HCT116 (cell line): ENCODE data around the gene SLC17A5. TPM values are rescaled to one million over a fixed set of nuclear protein-coding genes. Genes with fewer than 3 reads are reported as not detected.

Source experiments
- ATAC-seq: fragments of 200-7000 bp; cut with Tn5 transposase; 2 replicates; pipeline ENCODE4 v1.9.1; 2020; ENCODE audit warnings: mild to moderate bottlenecking, moderate library complexity
- BruUV-seq: library from RNA; stranded (reverse); fragments of 400-500 nt; replicated peaks from 2 replicates; lab custom pipeline; 2021; lab: Mats Ljungman, UMichigan
- CTCF ChIA-PET: fragments of 300-600 bp; sonication (Branson Sonifier 250); formaldehyde crosslinking; loops from one replicate; lab custom pipeline; 2021; ENCODE audit warnings: antibody characterized with exemption; lab: Charles Lee
- POLR2A ChIA-PET: fragments of 300-600, 350-600 bp; sonication (Branson Sonifier 250); formaldehyde crosslinking; loops from one replicate; lab custom pipeline; 2021; ENCODE audit warnings: antibody characterized with exemption; lab: Charles Lee
- RAD21 ChIA-PET, 2 experiments: fragments of 300-600 bp; sonication (Branson Sonifier 250); formaldehyde crosslinking; loops; one replicate each; lab custom pipeline; 2023; ENCODE audit warnings: low total read pairs in 2 of 2; ENCODE audit not compliant: uncharacterized antibody in 2 of 2, unreplicated experiment in 2 of 2, low non-redundant PET in 1 of 2; lab: Charles Lee
- DNase-seq: peaks from one replicate; pipeline ENCODE4 v3.0.0-alpha.2; 2010; ENCODE audit warnings: low read depth, low spot score
- H2AFZ ChIP-seq: fragments of 200-600 bp; shearing (Covaris generic), sonication (generic); 2 replicates; pipeline ENCODE4 v1.6.1; 2017; ENCODE audit warnings: low read depth, mixed run types, mixed read lengths, antibody characterized with exemption, low read length; ENCODE audit not compliant: poor library complexity, severe bottlenecking
- H3K27ac ChIP-seq: 2 replicates; pipeline ENCODE4 v1.5.1; 2012; ENCODE audit warnings: low read depth, low read length
- H3K27me3 ChIP-seq: fragments of 200-600 bp; sonication (generic); 2 replicates; pipeline ENCODE4 v1.6.1; 2016; ENCODE audit warnings: mixed run types, low read length, mixed read lengths; ENCODE audit not compliant: insufficient read depth
- H3K36me3 ChIP-seq, 2 experiments: fragments of 200-500 bp in 1 of 2; fragments of 200-600 bp in 1 of 2; sonication (Bioruptor generic) in 1 of 2; sonication (generic) in 1 of 2; 2 replicates each; pipeline versions ENCODE4 v1.5.1 to v1.6.1; 2014 to 2016; ENCODE audit warnings: low read length in 2 of 2, inconsistent platforms in 1 of 2, mixed read lengths in 1 of 2, mixed run types in 1 of 2; ENCODE audit not compliant: insufficient read depth in 2 of 2, control insufficient read depth in 1 of 2
- H3K4me1 ChIP-seq, 2 experiments: fragments of 200-600 bp in 1 of 2; sonication (generic) in 1 of 2; 2 replicates each; pipeline versions ENCODE4 v1.5.1 to v1.6.1; 2012 to 2017; ENCODE audit warnings: low read length in 2 of 2, inconsistent platforms in 1 of 2, mild to moderate bottlenecking in 1 of 2, mixed read lengths in 1 of 2, mixed run types in 1 of 2, moderate library complexity in 1 of 2; ENCODE audit not compliant: insufficient read depth in 2 of 2, control insufficient read depth in 1 of 2
- H3K4me2 ChIP-seq: fragments of 200-600 bp; sonication (generic); 2 replicates; pipeline ENCODE4 v1.6.1; 2017; ENCODE audit warnings: mixed run types, low read length, mixed read lengths
- H3K4me3 ChIP-seq, 2 experiments: fragments of 200-600 bp in 1 of 2; sonication (generic) in 1 of 2; replicated peaks in 1 of 2; 2 replicates each; pipeline ENCODE4 v1.5.1; 2011 to 2016; ENCODE audit warnings: low read length in 2 of 2, control low read depth in 1 of 2, low read depth in 1 of 2, mild to moderate bottlenecking in 1 of 2, mixed read lengths in 1 of 2, mixed run types in 1 of 2
- H3K79me2 ChIP-seq: fragments of 200-600 bp; sonication (generic); 2 replicates; pipeline ENCODE4 v1.6.1; 2017; ENCODE audit warnings: mild to moderate bottlenecking, mixed run types, low read length, moderate library complexity, mixed read lengths; ENCODE audit not compliant: insufficient read depth
- H3K9ac ChIP-seq: fragments of 200-600 bp; sonication (generic); 2 replicates; pipeline ENCODE4 v1.6.1; 2016; ENCODE audit warnings: low read length, mixed read lengths
- H3K9me2 ChIP-seq: fragments of 200-600 bp; sonication (generic), shearing (Covaris generic); 2 replicates; pipeline ENCODE4 v1.6.1; 2017; ENCODE audit warnings: mixed run types, mild to moderate bottlenecking, moderate library complexity; ENCODE audit not compliant: insufficient read depth
- H3K9me3 ChIP-seq, 2 experiments: fragments of 200-500 bp in 1 of 2; fragments of 200-600 bp in 1 of 2; sonication (Bioruptor generic) in 1 of 2; sonication (generic) in 1 of 2; 2 replicates each; pipeline ENCODE4 v1.6.1; 2014 to 2017; ENCODE audit warnings: low read length in 2 of 2, mixed read lengths in 2 of 2, inconsistent platforms in 1 of 2, low read depth in 1 of 2, mild to moderate bottlenecking in 1 of 2, mixed run types in 1 of 2, moderate library complexity in 1 of 2; ENCODE audit not compliant: control insufficient read depth in 1 of 2, insufficient read depth in 1 of 2
- H4K20me1 ChIP-seq: fragments of 200-600 bp; sonication (generic), shearing (Covaris generic); 2 replicates; pipeline ENCODE4 v1.6.1; 2017; ENCODE audit warnings: mixed run types, mild to moderate bottlenecking, moderate library complexity; ENCODE audit not compliant: insufficient read depth
- CBX3 ChIP-seq: IDR thresholded peaks from 2 replicates; pipeline ENCODE4 v1.6.1; 2012; ENCODE audit warnings: low read depth
- CEBPB ChIP-seq: IDR thresholded peaks from 2 replicates; pipeline ENCODE4 v1.6.1; 2012; ENCODE audit warnings: low read depth
- EGR1 ChIP-seq: IDR thresholded peaks from 2 replicates; pipeline ENCODE4 v1.6.1; 2012; ENCODE audit warnings: low read depth
- ELF1 ChIP-seq: IDR thresholded peaks from 2 replicates; pipeline ENCODE4 v1.6.1; 2012; ENCODE audit warnings: low read depth, borderline replicate concordance
- EZH2phosphoT487 ChIP-seq: fragments of 200-600 bp; IDR thresholded peaks from 2 replicates; pipeline ENCODE4 v1.6.1; 2018; ENCODE audit warnings: antibody characterized with exemption, borderline replicate concordance
- JUND ChIP-seq: IDR thresholded peaks from 2 replicates; pipeline ENCODE4 v1.6.1; 2012
- POLR2A ChIP-seq: IDR thresholded peaks from 2 replicates; pipeline ENCODE4 v1.7.0; 2011; ENCODE audit warnings: borderline replicate concordance; ENCODE audit not compliant: insufficient read depth, insufficient read length; ENCODE audit errors: extremely low read depth
- RAD21 ChIP-seq: IDR thresholded peaks from 2 replicates; pipeline ENCODE4 v1.6.1; 2012; ENCODE audit warnings: low read depth, mild to moderate bottlenecking
- SIN3A ChIP-seq: IDR thresholded peaks from 2 replicates; pipeline ENCODE4 v1.6.1; 2012; ENCODE audit warnings: low read depth
- SP1 ChIP-seq: IDR thresholded peaks from 2 replicates; pipeline ENCODE4 v1.6.1; 2012; ENCODE audit warnings: low read depth
- SRF ChIP-seq: IDR thresholded peaks from 2 replicates; pipeline ENCODE4 v1.6.1; 2012; ENCODE audit warnings: low read depth
- TCF7L2 ChIP-seq: IDR thresholded peaks from 2 replicates; pipeline ENCODE4 v1.7.0; 2011; ENCODE audit warnings: borderline replicate concordance, inconsistent platforms; ENCODE audit not compliant: insufficient read depth, insufficient read length; ENCODE audit errors: extremely low read depth
- YY1 ChIP-seq: IDR thresholded peaks from 2 replicates; pipeline ENCODE4 v1.6.1; 2011; ENCODE audit warnings: low read length, low read depth, moderate library complexity, mild to moderate bottlenecking; ENCODE audit not compliant: insufficient replicate concordance; ENCODE audit errors: extremely low read depth
- ZFX ChIP-seq: fragments of 450-650 bp; IDR thresholded peaks from 2 replicates; pipeline ENCODE4 v1.6.1; 2017
- ZNF274 ChIP-seq: fragments of 200-500 bp; sonication (Bioruptor generic); IDR thresholded peaks from 2 replicates; pipeline ENCODE4 v1.6.1; 2014; ENCODE audit warnings: mild to moderate bottlenecking, low read depth, low read length, inconsistent platforms
- intact Hi-C: fragments of 100-400 bp; cut with micrococcal nuclease; formaldehyde crosslinking; loops from 2 replicates; pipeline ENCODE4 v1.10.0; 2022
- total RNA-seq: library from RNA; stranded (reverse); gene quantifications from one replicate; pipeline ENCODE4 v1.2.1, GENCODE V29; 2021; ENCODE audit not compliant: unreplicated experiment
- TF ChIP-seq, protein P1 (sequence below): IDR thresholded peaks from 2 replicates; pipeline ENCODE4 v1.6.1; 2012
- TF ChIP-seq, protein P2 (sequence below): IDR thresholded peaks from 2 replicates; pipeline ENCODE4 v1.6.1; 2011; ENCODE audit warnings: mild to moderate bottlenecking, low read length, moderate library complexity; ENCODE audit not compliant: insufficient replicate concordance; ENCODE audit errors: extremely low read depth
- TF ChIP-seq, protein P3 (sequence below), 3 experiments: fragments of 200-600 bp in 1 of 3; sonication (generic) in 1 of 3; IDR thresholded peaks in 2 of 3; conservative IDR thresholded peaks in 1 of 3; 2 replicates each; pipeline ENCODE4 v1.5.1; 2012 to 2017; ENCODE audit warnings: low read depth in 2 of 3, low read length in 2 of 3, antibody characterized with exemption in 1 of 3, borderline replicate concordance in 1 of 3, control low read depth in 1 of 3, mild to moderate bottlenecking in 1 of 3, mixed read lengths in 1 of 3, mixed run types in 1 of 3, moderate library complexity in 1 of 3; ENCODE audit not compliant: insufficient read depth in 1 of 3
- TF ChIP-seq, protein P4 (sequence below): IDR thresholded peaks from 2 replicates; pipeline ENCODE4 v1.6.1; 2012; ENCODE audit warnings: low read depth

SLC17A5 gene
- total RNA-seq, 1 experiment from 2014 or later: 17.0 TPM

DNA sequence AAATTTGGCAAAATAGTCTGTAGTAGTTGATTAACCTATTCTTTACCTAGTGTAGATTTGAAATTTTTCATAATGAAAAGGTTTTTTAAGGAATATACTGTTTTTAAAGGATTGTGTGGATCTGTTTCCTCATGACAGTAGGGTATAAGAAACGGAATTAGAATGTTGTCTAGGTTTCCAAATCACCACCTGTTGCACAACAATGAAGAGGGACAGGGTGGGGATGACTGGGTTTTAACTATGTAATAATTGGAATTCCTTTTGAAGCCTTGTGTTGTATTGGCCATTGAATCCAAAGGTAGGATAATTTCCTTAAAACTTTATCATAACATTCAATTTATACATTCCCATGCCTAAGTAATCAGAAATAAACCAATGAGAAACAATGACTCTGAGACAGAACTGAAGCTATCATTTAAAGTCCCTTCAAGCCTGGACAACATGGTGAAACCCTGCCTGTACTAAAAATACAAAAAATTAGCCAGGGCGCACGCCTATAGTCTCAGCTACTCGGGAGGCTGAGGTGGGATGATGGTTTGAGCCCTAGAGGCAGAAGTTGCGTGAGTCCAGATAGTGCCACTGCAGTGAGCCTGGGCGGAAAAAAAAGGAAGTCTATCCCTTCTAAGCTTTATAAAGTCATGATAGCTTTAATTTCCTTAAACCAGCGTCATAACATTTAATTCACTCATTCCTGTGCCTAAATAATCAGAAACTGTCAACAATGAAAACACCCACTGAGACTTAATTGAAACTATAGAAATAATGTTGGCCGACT lies 18.3 kb upstream of the SLC17A5 start:
- Histone ChIP-seq H3K9ac (no peak overlapping the region), H3K27me3 (no peaks in the 10 kb centered on the region), H3K4me3 (no peak overlapping the region), H4K20me1 (no peaks in the 10 kb centered on the region), H3K9me2 (no peaks in the 10 kb centered on the region), H3K36me3 (no peaks in the 10 kb centered on the region), H2AFZ (no peak overlapping the region), H3K4me2 (no peak overlapping the region), H3K27ac (no peak overlapping the region), H3K4me1 (peaks cover 0 to 6% of the 10 kb centered on the region in 2 experiments; a peak in 3 of 4 replicates), H3K9me3 (no peaks in the 10 kb centered on the region), H3K79me2 (no peaks in the 10 kb centered on the region)
- DNase-seq (no peak), ATAC-seq (no peak)
- ChIA-PET POLR2A (no interaction called here), CTCF (interaction anchor here (1.2 kb wide), 1 partner anchor 61 kb away, joined by 7 read pairs; no protein-coding TSS in a partner anchor), RAD21 (no interaction called here)
- BruUV-seq: no TSS peak
- intact Hi-C loops: no loop called here
- TF ChIP-seq, protein P1, sequence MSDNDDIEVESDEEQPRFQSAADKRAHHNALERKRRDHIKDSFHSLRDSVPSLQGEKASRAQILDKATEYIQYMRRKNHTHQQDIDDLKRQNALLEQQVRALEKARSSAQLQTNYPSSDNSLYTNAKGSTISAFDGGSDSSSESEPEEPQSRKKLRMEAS: no peak
- no peak for TF ChIP-seq YY1
- TF ChIP-seq TCF7L2: no peak
- no peak for TF ChIP-seq SRF
- TF ChIP-seq ZNF274: no peak
- TF ChIP-seq ELF1: no peak
- TF ChIP-seq EGR1: no peak
- TF ChIP-seq, protein P2, sequence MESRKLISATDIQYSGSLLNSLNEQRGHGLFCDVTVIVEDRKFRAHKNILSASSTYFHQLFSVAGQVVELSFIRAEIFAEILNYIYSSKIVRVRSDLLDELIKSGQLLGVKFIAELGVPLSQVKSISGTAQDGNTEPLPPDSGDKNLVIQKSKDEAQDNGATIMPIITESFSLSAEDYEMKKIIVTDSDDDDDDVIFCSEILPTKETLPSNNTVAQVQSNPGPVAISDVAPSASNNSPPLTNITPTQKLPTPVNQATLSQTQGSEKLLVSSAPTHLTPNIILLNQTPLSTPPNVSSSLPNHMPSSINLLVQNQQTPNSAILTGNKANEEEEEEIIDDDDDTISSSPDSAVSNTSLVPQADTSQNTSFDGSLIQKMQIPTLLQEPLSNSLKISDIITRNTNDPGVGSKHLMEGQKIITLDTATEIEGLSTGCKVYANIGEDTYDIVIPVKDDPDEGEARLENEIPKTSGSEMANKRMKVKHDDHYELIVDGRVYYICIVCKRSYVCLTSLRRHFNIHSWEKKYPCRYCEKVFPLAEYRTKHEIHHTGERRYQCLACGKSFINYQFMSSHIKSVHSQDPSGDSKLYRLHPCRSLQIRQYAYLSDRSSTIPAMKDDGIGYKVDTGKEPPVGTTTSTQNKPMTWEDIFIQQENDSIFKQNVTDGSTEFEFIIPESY: no peak
- TF ChIP-seq CEBPB: no peak
- no peak for TF ChIP-seq CBX3
- TF ChIP-seq POLR2A: no peak
- TF ChIP-seq, protein P3, sequence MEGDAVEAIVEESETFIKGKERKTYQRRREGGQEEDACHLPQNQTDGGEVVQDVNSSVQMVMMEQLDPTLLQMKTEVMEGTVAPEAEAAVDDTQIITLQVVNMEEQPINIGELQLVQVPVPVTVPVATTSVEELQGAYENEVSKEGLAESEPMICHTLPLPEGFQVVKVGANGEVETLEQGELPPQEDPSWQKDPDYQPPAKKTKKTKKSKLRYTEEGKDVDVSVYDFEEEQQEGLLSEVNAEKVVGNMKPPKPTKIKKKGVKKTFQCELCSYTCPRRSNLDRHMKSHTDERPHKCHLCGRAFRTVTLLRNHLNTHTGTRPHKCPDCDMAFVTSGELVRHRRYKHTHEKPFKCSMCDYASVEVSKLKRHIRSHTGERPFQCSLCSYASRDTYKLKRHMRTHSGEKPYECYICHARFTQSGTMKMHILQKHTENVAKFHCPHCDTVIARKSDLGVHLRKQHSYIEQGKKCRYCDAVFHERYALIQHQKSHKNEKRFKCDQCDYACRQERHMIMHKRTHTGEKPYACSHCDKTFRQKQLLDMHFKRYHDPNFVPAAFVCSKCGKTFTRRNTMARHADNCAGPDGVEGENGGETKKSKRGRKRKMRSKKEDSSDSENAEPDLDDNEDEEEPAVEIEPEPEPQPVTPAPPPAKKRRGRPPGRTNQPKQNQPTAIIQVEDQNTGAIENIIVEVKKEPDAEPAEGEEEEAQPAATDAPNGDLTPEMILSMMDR (IDR thresholded peaks at IDR 0.05 in 2 of 3, conservative IDR thresholded peaks at IDR 0.05 in 1 of 3; ENCODE audit: borderline replicate concordance in 1 of 3, insufficient read depth in 1 of 3, low read depth in 2 of 3, low read length in 2 of 3): no peak
- TF ChIP-seq RAD21: no peak
- no peak for TF ChIP-seq JUND
- no peak for TF ChIP-seq EZH2phosphoT487
- no peak for TF ChIP-seq SP1
- TF ChIP-seq ZFX: no peak
- no peak for TF ChIP-seq SIN3A
- TF ChIP-seq, protein P4, sequence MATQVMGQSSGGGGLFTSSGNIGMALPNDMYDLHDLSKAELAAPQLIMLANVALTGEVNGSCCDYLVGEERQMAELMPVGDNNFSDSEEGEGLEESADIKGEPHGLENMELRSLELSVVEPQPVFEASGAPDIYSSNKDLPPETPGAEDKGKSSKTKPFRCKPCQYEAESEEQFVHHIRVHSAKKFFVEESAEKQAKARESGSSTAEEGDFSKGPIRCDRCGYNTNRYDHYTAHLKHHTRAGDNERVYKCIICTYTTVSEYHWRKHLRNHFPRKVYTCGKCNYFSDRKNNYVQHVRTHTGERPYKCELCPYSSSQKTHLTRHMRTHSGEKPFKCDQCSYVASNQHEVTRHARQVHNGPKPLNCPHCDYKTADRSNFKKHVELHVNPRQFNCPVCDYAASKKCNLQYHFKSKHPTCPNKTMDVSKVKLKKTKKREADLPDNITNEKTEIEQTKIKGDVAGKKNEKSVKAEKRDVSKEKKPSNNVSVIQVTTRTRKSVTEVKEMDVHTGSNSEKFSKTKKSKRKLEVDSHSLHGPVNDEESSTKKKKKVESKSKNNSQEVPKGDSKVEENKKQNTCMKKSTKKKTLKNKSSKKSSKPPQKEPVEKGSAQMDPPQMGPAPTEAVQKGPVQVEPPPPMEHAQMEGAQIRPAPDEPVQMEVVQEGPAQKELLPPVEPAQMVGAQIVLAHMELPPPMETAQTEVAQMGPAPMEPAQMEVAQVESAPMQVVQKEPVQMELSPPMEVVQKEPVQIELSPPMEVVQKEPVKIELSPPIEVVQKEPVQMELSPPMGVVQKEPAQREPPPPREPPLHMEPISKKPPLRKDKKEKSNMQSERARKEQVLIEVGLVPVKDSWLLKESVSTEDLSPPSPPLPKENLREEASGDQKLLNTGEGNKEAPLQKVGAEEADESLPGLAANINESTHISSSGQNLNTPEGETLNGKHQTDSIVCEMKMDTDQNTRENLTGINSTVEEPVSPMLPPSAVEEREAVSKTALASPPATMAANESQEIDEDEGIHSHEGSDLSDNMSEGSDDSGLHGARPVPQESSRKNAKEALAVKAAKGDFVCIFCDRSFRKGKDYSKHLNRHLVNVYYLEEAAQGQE: no peak
